OCI-LY1 (cell line): ENCODE results near the gene WASF1.

Experiments
- CTCF ChIP-seq: fragments of 200-600 bp; sonication (generic), shearing (Covaris generic); IDR thresholded peaks from 2 replicates; pipeline ENCODE4 v1.5.1; 2017; ENCODE audit warnings: mild to moderate bottlenecking, antibody characterized with exemption, low read length, moderate library complexity, mixed read lengths
- EZH2 ChIP-seq: fragments of 200-600 bp; sonication (generic), shearing (Covaris generic); IDR thresholded peaks from 2 replicates; pipeline ENCODE4 v1.8.0; 2017; ENCODE audit warnings: borderline replicate concordance, mixed run types, mild to moderate bottlenecking, antibody characterized with exemption, low read length, moderate library complexity, mixed read lengths

DNA sequence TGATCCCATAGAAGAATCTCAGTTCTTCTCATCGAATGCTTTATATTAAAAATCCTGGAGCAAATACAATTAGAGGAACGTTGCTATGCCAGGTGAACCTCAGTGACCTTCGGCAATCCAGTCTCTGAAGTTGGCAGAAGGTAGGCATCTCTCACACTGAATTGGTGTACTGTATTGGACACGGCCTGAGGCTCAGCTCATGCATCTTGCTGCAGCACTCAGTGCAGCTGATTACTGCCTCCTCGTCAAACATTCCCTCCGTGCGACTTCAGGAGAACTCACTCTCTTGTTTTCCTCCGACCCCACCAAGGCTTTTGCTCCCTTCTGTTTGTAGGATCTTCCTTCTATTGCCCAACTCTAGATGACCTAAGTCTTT lies 110.9 kb downstream of the WASF1 start:
- TF ChIP-seq CTCF, result no peak
- TF ChIP-seq EZH2, result no peak
